Measurements from ENCODE around the gene TBC1D8B.

Gene TBC1D8B

GRCh38 chrX:106897259-106897658, 94.8 kb downstream of the TBC1D8B start:
- DNase-seq = no peak

- DNase-seq = no peak
These were observed 96.0 kb downstream of the TBC1D8B start for GRCh38 chrX:106898462-106898861.

- no peak for DNase-seq
These were observed 96.8 kb downstream of the TBC1D8B start for GRCh38 chrX:106899276-106899675.

GRCh38 chrX:106899841-106900240, 97.4 kb downstream of the TBC1D8B start:
- no peak for DNase-seq

GRCh38 chrX:106901341-106901740, 98.9 kb downstream of the TBC1D8B start:
- DNase-seq = no peak

- DNase-seq = no peak
These were observed 99.3 kb downstream of the TBC1D8B start for GRCh38 chrX:106901781-106902219.

GRCh38 chrX:106902684-106903083, 100.2 kb downstream of the TBC1D8B start:
- DNase-seq = no peak

- DNase-seq = no peak
These were observed 100.9 kb downstream of the TBC1D8B start, which contains the start of gene RIPPLY1 for GRCh38 chrX:106903291-106903824. RIPPLY1 (minus strand) TSS chrX:106903341; CDS start chrX:106903287, 54 bp downstream.

GRCh38 chrX:106903856-106904528, 101.5 kb downstream of the TBC1D8B start:
- no peak for DNase-seq

- no peak for DNase-seq
These were observed 102.7 kb downstream of the TBC1D8B start for GRCh38 chrX:106905064-106905708.

- no peak for DNase-seq
These were observed 103.9 kb downstream of the TBC1D8B start for GRCh38 chrX:106906361-106906760.

- DNase-seq = no peak
These were observed 110.4 kb downstream of the TBC1D8B start for GRCh38 chrX:106912864-106913263.

GRCh38 chrX:106917830-106918500, 115.5 kb downstream of the TBC1D8B start:
- DNase-seq = no peak

- no peak for DNase-seq
These were observed 117.5 kb downstream of the TBC1D8B start, which contains the start of gene CLDN2 for GRCh38 chrX:106919932-106920452. CLDN2 (plus strand) TSS chrX:106920402; CDS start chrX:106928229, 7,827 bp downstream.

GRCh38 chrX:106921637-106922036, 119.2 kb downstream of the TBC1D8B start:
- no peak for DNase-seq

All from nucleus accumbens (tissue), 56 donors.